Endodermal cell (in vitro differentiated cells): Measurements from ENCODE around the gene RFX7. TPM values are rescaled to one million over a fixed set of nuclear protein-coding genes. Genes with fewer than 3 reads are reported as not detected.

Source experiments
- DNase-seq: peaks from one replicate; pipeline ENCODE4 v3.0.0-alpha.2; 2017
- H3K27ac ChIP-seq: 2 replicates; pipeline ENCODE4 v1.5.1; 2013; ENCODE audit warnings: mild to moderate bottlenecking, low read depth, low read length, moderate library complexity
- H3K27me3 ChIP-seq: 2 replicates; pipeline ENCODE4 v1.6.1; 2013; ENCODE audit warnings: mild to moderate bottlenecking, low read length, moderate library complexity; ENCODE audit not compliant: insufficient read depth, control insufficient read depth, poor library complexity, severe bottlenecking
- H3K36me3 ChIP-seq: 2 replicates; pipeline ENCODE4 v1.7.0; 2013; ENCODE audit warnings: mild to moderate bottlenecking, low read length, moderate library complexity; ENCODE audit not compliant: control insufficient read depth, insufficient read depth
- H3K4me1 ChIP-seq: one replicate; pipeline ENCODE4 v1.7.0; 2013; ENCODE audit warnings: low read length; ENCODE audit not compliant: control insufficient read depth, insufficient read depth
- H3K4me3 ChIP-seq: 2 replicates; pipeline ENCODE4 v1.5.1; 2013; ENCODE audit warnings: mild to moderate bottlenecking, low read length, moderate library complexity
- H3K9ac ChIP-seq: 2 replicates; pipeline ENCODE4 v1.6.1; 2013; ENCODE audit warnings: mild to moderate bottlenecking, low read length, moderate library complexity; ENCODE audit not compliant: poor library complexity, severe bottlenecking; ENCODE audit errors: extremely low read depth
- H3K9me3 ChIP-seq: 2 replicates; pipeline ENCODE4 v1.6.1; 2013; ENCODE audit warnings: mild to moderate bottlenecking, low read length, moderate library complexity; ENCODE audit not compliant: control insufficient read depth
- H3K27ac Mint-ChIP-seq: 2 replicates; pipeline ENCODE4 v1.8.0; 2020; ENCODE audit warnings: mixed read lengths
- H3K27me3 Mint-ChIP-seq: 2 replicates; pipeline ENCODE4 v1.8.0; 2021; ENCODE audit warnings: mild to moderate bottlenecking, mixed read lengths; ENCODE audit not compliant: insufficient read depth
- H3K36me3 Mint-ChIP-seq: 2 replicates; pipeline ENCODE4 v1.8.0; 2020; ENCODE audit warnings: low read depth, mixed read lengths
- H3K4me1 Mint-ChIP-seq: 2 replicates; pipeline ENCODE4 v1.8.0; 2020; ENCODE audit warnings: mixed read lengths
- H3K4me3 Mint-ChIP-seq: 2 replicates; pipeline ENCODE4 v1.8.0; 2020; ENCODE audit warnings: mild to moderate bottlenecking, moderate library complexity, mixed read lengths
- H3K9me3 Mint-ChIP-seq: 2 replicates; pipeline ENCODE4 v1.8.0; 2020; ENCODE audit warnings: mild to moderate bottlenecking, mixed read lengths
- WGBS, 2 experiments: methylation state at CpG; one replicate each; pipeline versions ENCODE4 v1.1.5 to v1.1.7; 2013; ENCODE audit warnings: missing lambda C conversion rate in 2 of 2, mixed read lengths in 1 of 2; ENCODE audit not compliant: insufficient coverage in 1 of 2, insufficient read length in 1 of 2; 5-methylcytosine and 5-hydroxymethylcytosine counted together
- total RNA-seq, 2 donors: library from RNA; stranded (reverse); fragmentation: NEBNext Ultra II Directional in 1 of 2; extraction: Animal tissue kit (Norgen Biotek cat#: 25700) in 1 of 2; gene quantifications; 2 replicates in 1 of 2; 3 replicates in 1 of 2; pipeline ENCODE4 v1.2.1, GENCODE V29; 2021
- TF ChIP-seq, protein P1 (sequence below): fragments of 200-600 bp; sonication (generic); conservative IDR thresholded peaks from 2 replicates; pipeline ENCODE4 v1.5.0; 2021; ENCODE audit warnings: antibody characterized with exemption, mild to moderate bottlenecking

RFX7 gene
- total RNA-seq, 2 donors from 2014 or later, result 19.3 to 25.3 TPM

DNA sequence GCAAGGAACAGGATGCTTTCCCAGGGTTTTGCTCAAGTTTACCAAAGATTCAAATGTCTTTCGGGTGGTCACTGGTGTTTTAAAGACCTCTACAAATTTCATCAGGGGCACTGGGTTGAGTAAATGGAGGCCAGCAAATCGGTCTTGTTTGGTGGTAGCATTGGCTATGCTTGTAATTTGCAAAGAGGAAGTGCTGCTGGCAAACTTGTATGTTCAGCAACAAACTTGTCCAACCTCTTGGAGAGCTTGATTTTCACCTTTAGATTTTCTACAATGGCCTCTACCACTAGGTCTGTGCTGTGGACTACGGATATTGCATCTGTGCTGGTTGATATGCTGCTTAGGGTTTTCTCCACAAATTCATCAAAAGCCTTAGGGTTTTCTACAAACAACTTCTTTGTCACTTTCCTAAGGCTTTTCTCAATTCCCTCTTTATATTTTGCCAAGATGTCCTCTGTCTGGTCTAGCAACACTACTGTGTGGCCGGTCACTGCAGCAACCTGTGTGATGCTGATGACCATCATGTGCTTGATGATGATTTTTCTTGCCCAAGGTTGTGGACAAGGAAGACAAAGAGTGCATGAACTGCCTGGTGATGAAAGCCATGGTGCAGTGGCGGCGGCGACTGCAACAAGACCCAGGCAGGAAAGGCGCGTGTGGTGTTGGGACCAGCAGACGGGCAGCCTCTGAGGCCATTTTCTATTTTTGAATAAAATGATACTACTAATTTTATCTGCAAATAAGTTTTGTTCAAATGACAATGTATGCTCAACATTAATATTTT is 50.8 kb downstream of the RFX7 start:
- no peak for DNase-seq
- Histone ChIP-seq H3K4me1 (no peaks in the 10 kb centered on the region), H3K27me3 (no peaks in the 10 kb centered on the region), H3K36me3 (no peaks in the 10 kb centered on the region), H3K9me3 (no peaks in the 10 kb centered on the region), H3K27ac (no peak overlapping the region), H3K4me3 (no peak overlapping the region), H3K9ac (no peak overlapping the region)
- H3K4me3 Mint-ChIP-seq, result no peak overlapping the region
- no peaks in the 10 kb centered on the region for H3K27me3 Mint-ChIP-seq
- H3K27ac Mint-ChIP-seq, result peak overlapping the region; percentile 15
- H3K9me3 Mint-ChIP-seq, result no peaks in the 10 kb centered on the region
- H3K4me1 Mint-ChIP-seq, result no peaks in the 10 kb centered on the region
- TF ChIP-seq, protein P1, sequence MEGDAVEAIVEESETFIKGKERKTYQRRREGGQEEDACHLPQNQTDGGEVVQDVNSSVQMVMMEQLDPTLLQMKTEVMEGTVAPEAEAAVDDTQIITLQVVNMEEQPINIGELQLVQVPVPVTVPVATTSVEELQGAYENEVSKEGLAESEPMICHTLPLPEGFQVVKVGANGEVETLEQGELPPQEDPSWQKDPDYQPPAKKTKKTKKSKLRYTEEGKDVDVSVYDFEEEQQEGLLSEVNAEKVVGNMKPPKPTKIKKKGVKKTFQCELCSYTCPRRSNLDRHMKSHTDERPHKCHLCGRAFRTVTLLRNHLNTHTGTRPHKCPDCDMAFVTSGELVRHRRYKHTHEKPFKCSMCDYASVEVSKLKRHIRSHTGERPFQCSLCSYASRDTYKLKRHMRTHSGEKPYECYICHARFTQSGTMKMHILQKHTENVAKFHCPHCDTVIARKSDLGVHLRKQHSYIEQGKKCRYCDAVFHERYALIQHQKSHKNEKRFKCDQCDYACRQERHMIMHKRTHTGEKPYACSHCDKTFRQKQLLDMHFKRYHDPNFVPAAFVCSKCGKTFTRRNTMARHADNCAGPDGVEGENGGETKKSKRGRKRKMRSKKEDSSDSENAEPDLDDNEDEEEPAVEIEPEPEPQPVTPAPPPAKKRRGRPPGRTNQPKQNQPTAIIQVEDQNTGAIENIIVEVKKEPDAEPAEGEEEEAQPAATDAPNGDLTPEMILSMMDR, result no peak
- WGBS, 2 experiments, result 83 to 94% methylated on average over 7 of the region's 10 CpGs
- peaks cover 2% of the 10 kb centered on the region for H3K36me3 Mint-ChIP-seq

- TF ChIP-seq, protein P1, result no peak
- no peak for DNase-seq
- Mint-ChIP-seq H3K9me3 (peaks cover 13% of the 10 kb centered on the region), H3K36me3 (peaks cover 5% of the 10 kb centered on the region), H3K4me3 (no peak overlapping the region), H3K27me3 (no peaks in the 10 kb centered on the region), H3K4me1 (no peaks in the 10 kb centered on the region), H3K27ac (no peak overlapping the region)
- H3K4me3 ChIP-seq, result no peak overlapping the region
- no peaks in the 10 kb centered on the region for H3K36me3 ChIP-seq
- 100% methylated on average over 1 of the region's 1 CpG for WGBS, 2 experiments
- no peak overlapping the region for H3K9ac ChIP-seq
- H3K27me3 ChIP-seq, result no peaks in the 10 kb centered on the region
- no peaks in the 10 kb centered on the region for H3K4me1 ChIP-seq
- no peak overlapping the region for H3K27ac ChIP-seq
- H3K9me3 ChIP-seq, result peaks cover 4% of the 10 kb centered on the region
Observed at GRCh38 chr15:56187665-56188064, 56.0 kb downstream of the RFX7 start.

- no peak overlapping the region for H3K9ac ChIP-seq
- no peak overlapping the region for H3K4me3 ChIP-seq
- Mint-ChIP-seq H3K4me1 (no peaks in the 10 kb centered on the region), H3K4me3 (no peak overlapping the region), H3K27me3 (no peaks in the 10 kb centered on the region), H3K27ac (no peak overlapping the region), H3K9me3 (peaks cover 18% of the 10 kb centered on the region), H3K36me3 (peaks cover 7% of the 10 kb centered on the region)
- no peak overlapping the region for H3K27ac ChIP-seq
- no peaks in the 10 kb centered on the region for H3K27me3 ChIP-seq
- WGBS, 2 experiments, result 100% methylated on average over 1 of the region's 1 CpG; no CpG with 5 or more reads in 1 of the 2 experiments
- DNase-seq, result no peak
- H3K4me1 ChIP-seq, result no peaks in the 10 kb centered on the region
- TF ChIP-seq, protein P1, result no peak
- H3K9me3 ChIP-seq, result peaks cover 4% of the 10 kb centered on the region
- no peaks in the 10 kb centered on the region for H3K36me3 ChIP-seq
Observed at GRCh38 chr15:56185980-56186379, 57.7 kb downstream of the RFX7 start.
